Pancreas (tissue), 10 donors: Measurements from ENCODE around the gene NEK4. TPM values are rescaled to one million over a fixed set of nuclear protein-coding genes. Genes with fewer than 3 reads are reported as not detected.

Experiments
- ATAC-seq, 4 donors: fragments of 200-7000 bp; cut with Tn5 transposase; one replicate each; pipeline versions ENCODE4 v1.8.0 to v1.9.1; 2020; ENCODE audit warnings: mild to moderate bottlenecking in 4 of 4, moderate library complexity in 4 of 4
- DNase-seq, 6 donors: peaks; one replicate each; pipeline ENCODE4 v3.0.0-alpha.2; 2020
- FAIRE-seq: peaks from 2 replicates; lab custom pipeline; 2012; peaks lifted over from hg19 to GRCh38; lab: Jason Lieb, UNC
- H3K27ac ChIP-seq, 4 donors: fragments of 200-600 bp; sonication (generic); 1 replicate in 3 of 4; 2 replicates in 1 of 4; pipeline versions ENCODE4 v1.5.0 to v1.8.0; 2020
- H3K27me3 ChIP-seq, 4 donors: fragments of 200-600 bp; one replicate each; pipeline ENCODE4 v1.8.0; 2021
- H3K36me3 ChIP-seq, 3 donors: fragments of 200-600 bp; sonication (generic) in 1 of 3; one replicate each; pipeline versions ENCODE4 v1.5.0 to v1.8.0; 2020 to 2021
- H3K4me1 ChIP-seq, 3 donors: fragments of 200-600 bp; one replicate each; pipeline ENCODE4 v1.8.0; 2021
- H3K4me3 ChIP-seq, 4 donors: fragments of 200-600 bp; sonication (generic) in 2 of 4; one replicate each; pipeline versions ENCODE4 v1.5.0 to v1.8.0; 2020 to 2021
- H3K9me3 ChIP-seq, 4 donors: fragments of 200-600 bp; one replicate each; pipeline ENCODE4 v1.8.0; 2021
- WGBS, 2 donors: extraction: QIAGEN DNeasy Blood & Tissue Kit; methylation state at CpG; one replicate each; pipeline ENCODE4 v1.1.7; 2013; 5-methylcytosine and 5-hydroxymethylcytosine counted together
- intact Hi-C, 3 donors: fragments of 100-400 bp; cut with DNase I; formaldehyde crosslinking; loops; one replicate each; pipeline versions ENCODE4 v1.11.1 to v1.14.2; 2022
- polyA plus RNA-seq, 2 donors: library from polyadenylated mRNA; stranded (reverse); fragments of 200-250 nt; gene quantifications; one replicate each; pipeline ENCODE4 v1.2.3, GENCODE V29; 2013
- total RNA-seq, 6 donors: library from RNA; stranded (reverse); fragmentation: NEBNext Ultra II Directional in 4 of 6; extraction: Animal tissue kit (Norgen Biotek cat#: 25700) in 4 of 6; gene quantifications; one replicate each; pipeline versions ENCODE4 v1.2.1 to v1.2.4, GENCODE V29; 2021 to 2023
- TF ChIP-seq, protein P1 (sequence below), 4 donors: fragments of 200-600 bp; sonication (generic) in 3 of 4; IDR thresholded peaks; one replicate each; pipeline versions ENCODE4 v1.5.0 to v1.8.0; 2021; ENCODE audit warnings: antibody characterized with exemption in 4 of 4
- donor health status: healthy with polysubstance abuse.
- donor health status: DM: no; HTN: no; CAD: no; lungs with moderate emphysema.
- donor health status: DM: no; HTN: no; CAD: no.
- donor health status: control.
- donor health status: control.
- donor health status: Bipolar disorder and iron deficiency.
- donor health status: DM: yes; HTN: yes; CAD: no.
- donor health status: DM: no; HTN: no; CAD: no.
- donor health status: DM: no; HTN: no; CAD: no.
- donor health status: DM: yes; HTN: yes; CAD: no.

Gene NEK4
- total and polyA plus RNA-seq, 8 donors = 4.0 to 22.0 (median 14.8) TPM

DNA sequence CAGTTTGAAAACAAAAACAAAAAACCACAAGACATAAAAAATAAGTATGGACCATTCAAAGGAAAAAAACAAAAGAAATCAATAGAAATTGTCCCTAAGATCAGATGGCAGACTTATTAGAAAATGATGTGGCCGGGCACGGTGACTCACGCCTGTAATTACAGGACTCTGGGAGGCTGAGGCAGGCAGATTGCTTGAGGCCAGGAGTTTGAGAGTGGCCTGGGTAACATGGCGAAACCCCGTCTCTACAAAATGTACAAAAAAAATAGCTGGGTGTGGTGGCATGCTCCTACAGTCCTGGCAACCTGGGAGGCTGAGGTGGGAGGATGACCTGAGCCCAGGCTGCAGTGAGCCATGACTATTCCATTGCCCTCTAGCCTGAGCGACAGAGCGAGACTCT is 48.2 kb downstream of the NEK4 start:
- 96 to 98% methylated on average over 7 of the region's 7 CpGs for WGBS, 2 donors
- no peaks in the 10 kb centered on the region for H3K27me3 ChIP-seq
- intact Hi-C loops = no loop called here
- H3K4me3 ChIP-seq = no peak overlapping the region
- H3K36me3 ChIP-seq = no peaks in the 10 kb centered on the region
- H3K4me1 ChIP-seq = no peaks in the 10 kb centered on the region
- ATAC-seq = no peak
- no peaks in the 10 kb centered on the region for H3K9me3 ChIP-seq
- TF ChIP-seq, protein P1, sequence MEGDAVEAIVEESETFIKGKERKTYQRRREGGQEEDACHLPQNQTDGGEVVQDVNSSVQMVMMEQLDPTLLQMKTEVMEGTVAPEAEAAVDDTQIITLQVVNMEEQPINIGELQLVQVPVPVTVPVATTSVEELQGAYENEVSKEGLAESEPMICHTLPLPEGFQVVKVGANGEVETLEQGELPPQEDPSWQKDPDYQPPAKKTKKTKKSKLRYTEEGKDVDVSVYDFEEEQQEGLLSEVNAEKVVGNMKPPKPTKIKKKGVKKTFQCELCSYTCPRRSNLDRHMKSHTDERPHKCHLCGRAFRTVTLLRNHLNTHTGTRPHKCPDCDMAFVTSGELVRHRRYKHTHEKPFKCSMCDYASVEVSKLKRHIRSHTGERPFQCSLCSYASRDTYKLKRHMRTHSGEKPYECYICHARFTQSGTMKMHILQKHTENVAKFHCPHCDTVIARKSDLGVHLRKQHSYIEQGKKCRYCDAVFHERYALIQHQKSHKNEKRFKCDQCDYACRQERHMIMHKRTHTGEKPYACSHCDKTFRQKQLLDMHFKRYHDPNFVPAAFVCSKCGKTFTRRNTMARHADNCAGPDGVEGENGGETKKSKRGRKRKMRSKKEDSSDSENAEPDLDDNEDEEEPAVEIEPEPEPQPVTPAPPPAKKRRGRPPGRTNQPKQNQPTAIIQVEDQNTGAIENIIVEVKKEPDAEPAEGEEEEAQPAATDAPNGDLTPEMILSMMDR (IDR thresholded peaks at IDR 0.05) = no peak
- no peak for FAIRE-seq
- no peak overlapping the region for H3K27ac ChIP-seq
- no peak for DNase-seq

DNA sequence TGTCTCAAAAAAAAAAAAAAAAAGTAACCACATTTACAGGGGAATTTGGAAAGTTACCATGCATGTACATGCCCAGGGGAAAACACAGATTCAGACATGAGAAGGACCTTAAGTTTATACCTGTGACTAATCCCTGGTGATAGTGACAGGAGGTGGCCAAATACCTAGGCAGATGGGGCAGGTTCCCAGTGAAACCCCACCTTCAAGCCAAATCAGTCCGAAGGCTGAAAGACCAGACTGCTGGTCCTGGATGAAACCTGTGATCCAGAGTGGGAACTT is 49.1 kb downstream of the NEK4 start:
- intact Hi-C loops = no loop called here
- FAIRE-seq (no peak), ATAC-seq (no peak), DNase-seq (no peak)
- Histone ChIP-seq H3K27me3 (no peaks in the 10 kb centered on the region), H3K4me3 (no peak overlapping the region), H3K27ac (no peak overlapping the region), H3K4me1 (no peaks in the 10 kb centered on the region), H3K9me3 (no peaks in the 10 kb centered on the region), H3K36me3 (no peaks in the 10 kb centered on the region)
- WGBS, 2 donors = 93 to 97% methylated on average over 1 of the region's 1 CpG
- TF ChIP-seq, protein P1 (IDR thresholded peaks at IDR 0.05) = no peak

DNA sequence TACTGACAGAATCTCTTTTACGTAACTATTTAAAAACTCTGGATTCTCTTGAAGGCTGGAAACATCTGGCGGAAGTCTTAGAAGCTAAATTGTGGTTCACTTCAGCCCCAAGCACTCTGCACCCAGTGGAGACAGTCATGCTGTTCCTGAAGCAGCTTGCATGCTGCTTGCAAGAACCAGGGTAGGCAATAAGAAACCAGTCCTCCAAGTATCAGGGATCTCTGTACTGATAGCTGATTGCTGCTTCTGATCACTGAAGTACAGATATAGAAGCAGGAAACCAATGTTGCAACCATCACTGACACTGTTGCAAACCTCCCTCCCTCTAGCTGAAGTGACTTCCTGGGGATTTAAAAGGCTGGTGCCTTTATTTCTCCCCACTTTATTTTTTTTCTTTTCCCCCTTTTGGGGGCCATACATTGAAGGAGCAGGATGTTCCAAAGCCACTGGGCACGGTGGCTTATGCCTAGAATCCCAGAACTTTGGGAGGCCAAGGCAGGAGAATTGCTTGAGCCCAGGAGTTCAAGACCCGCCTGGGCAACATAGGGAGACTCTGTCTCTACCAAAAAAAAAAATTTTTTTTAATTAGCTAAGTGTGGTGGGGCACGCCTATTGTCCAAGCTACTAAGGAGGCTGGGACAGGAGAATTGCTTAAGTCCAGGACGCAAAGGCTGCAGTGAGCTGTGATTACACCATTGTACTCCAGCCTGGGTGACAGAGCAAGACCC is 49.6 kb downstream of the NEK4 start:
- H3K4me1 ChIP-seq = no peaks in the 10 kb centered on the region
- no peaks in the 10 kb centered on the region for H3K27me3 ChIP-seq
- WGBS, 2 donors = 91 to 95% methylated on average over 6 of the region's 6 CpGs
- no peak overlapping the region for H3K27ac ChIP-seq
- H3K4me3 ChIP-seq = no peak overlapping the region
- intact Hi-C loops = no loop called here
- TF ChIP-seq, protein P1 (IDR thresholded peaks at IDR 0.05) = no peak
- DNase-seq = no peak
- no peaks in the 10 kb centered on the region for H3K9me3 ChIP-seq
- H3K36me3 ChIP-seq = no peaks in the 10 kb centered on the region
- FAIRE-seq = no peak
- no peak for ATAC-seq

DNA sequence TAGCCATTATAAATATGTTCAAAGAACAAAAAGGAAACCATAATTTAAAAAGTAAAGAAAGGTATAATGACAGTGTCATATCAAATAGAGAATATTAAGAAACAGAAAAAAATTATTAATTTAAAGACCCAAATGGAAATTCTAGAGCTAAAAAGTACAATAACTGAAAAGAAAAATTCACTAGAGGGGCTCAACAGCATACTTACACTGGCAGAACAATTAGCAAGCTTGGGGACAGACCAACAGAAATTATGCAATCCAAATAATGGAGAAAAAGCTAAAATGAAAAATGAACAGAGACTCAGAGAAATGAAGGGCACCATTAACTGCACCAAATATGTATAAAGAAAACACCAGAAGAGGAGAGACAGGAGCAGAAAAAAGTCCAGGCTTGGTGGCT is 51.1 kb downstream of the NEK4 start:
- DNase-seq (no peak), FAIRE-seq (no peak), ATAC-seq (no peak)
- no peaks in the 10 kb centered on the region for H3K36me3 ChIP-seq
- H3K4me3 ChIP-seq = no peak overlapping the region
- H3K4me1 ChIP-seq = no peaks in the 10 kb centered on the region
- no peaks in the 10 kb centered on the region for H3K27me3 ChIP-seq
- intact Hi-C loops = no loop called here
- H3K27ac ChIP-seq = no peak overlapping the region
- TF ChIP-seq, protein P1 (IDR thresholded peaks at IDR 0.05) = no peak
- H3K9me3 ChIP-seq = no peaks in the 10 kb centered on the region

DNA sequence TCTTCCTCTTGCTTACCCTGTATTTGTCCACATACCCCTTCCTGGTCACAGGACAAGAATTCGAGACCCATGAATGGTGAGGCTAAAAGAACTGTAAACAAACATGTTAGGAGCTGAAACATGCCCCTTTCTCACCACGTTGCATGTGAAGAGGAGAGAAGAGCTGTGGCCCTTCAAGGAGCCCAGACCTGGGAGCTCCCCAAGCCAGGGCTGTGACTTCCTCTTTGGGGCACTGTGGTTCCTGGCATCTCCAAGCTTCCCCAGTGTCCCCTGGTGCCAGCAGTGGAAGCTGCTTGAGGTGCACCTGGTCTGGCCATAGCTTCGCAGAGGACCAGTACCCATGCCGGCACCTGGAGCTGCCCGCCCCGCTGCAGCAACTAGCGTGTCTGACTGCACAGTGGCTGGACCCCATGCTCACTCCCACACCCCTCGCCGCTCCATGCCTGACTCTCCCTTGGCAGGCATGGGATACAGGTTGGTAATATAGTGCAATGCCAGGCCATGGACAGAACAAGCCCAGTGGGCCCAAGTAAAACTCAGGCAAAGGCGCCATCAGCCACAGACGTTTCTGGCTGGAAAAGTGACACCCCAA is 54.9 kb downstream of the NEK4 start:
- no peak for DNase-seq
- WGBS, 2 donors = 91% methylated on average over 11 of the region's 11 CpGs

More for the DNA sequence above, 54.9 kb downstream of the NEK4 start:
- TF ChIP-seq, protein P1 (IDR thresholded peaks at IDR 0.05) = no peak
- no peaks in the 10 kb centered on the region for H3K4me1 ChIP-seq
- no peaks in the 10 kb centered on the region for H3K9me3 ChIP-seq
- intact Hi-C loops = no loop called here
- ATAC-seq = no peak
- no peak overlapping the region for H3K4me3 ChIP-seq
- H3K27ac ChIP-seq = no peak overlapping the region
- H3K27me3 ChIP-seq = no peaks in the 10 kb centered on the region
- FAIRE-seq = no peak
- no peaks in the 10 kb centered on the region for H3K36me3 ChIP-seq
